Natural killer cell treated with Interleukin-12 subunit alpha and Interleukin-12 subunit beta and Interleukin-15 and Interleukin-18, amount 100 ng/mL, for 72 hours (primary cell): ENCODE data around the gene TGFB1. TPM values are rescaled to one million over a fixed set of nuclear protein-coding genes. Genes with fewer than 3 reads are reported as not detected.
A peak's percentile ranks its signal among the peaks of the same experiment; 100 is the strongest.
"Not testable (repeated sequence)": the region's sequence is repeated elsewhere in the genome, so short reads cannot be mapped to it uniquely, and the experiment has no call there.

ENCODE experiments used
- ATAC-seq, 2 donors: fragments of 150-1000 bp; cut with Tn5 transposase in 1 of 2; sonication (Bioruptor Pico), chemical (Tn5 transposase) in 1 of 2; 2 replicates each; pipeline ENCODE4 v1.10.0; 2021
- DNase-seq: peaks from one replicate; pipeline ENCODE4 v3.0.0; 2022; ENCODE audit warnings: low spot score
- H3K27ac Mint-ChIP-seq, 2 donors: 1 replicate in 1 of 2; 2 replicates in 1 of 2; pipeline ENCODE4 v1.8.0; 2022; ENCODE audit warnings: mixed read lengths in 2 of 2, mild to moderate bottlenecking in 1 of 2, moderate library complexity in 1 of 2
- H3K27me3 Mint-ChIP-seq, 2 donors: 1 replicate in 1 of 2; 2 replicates in 1 of 2; pipeline ENCODE4 v1.8.0; 2022; ENCODE audit warnings: mixed read lengths in 2 of 2
- H3K36me3 Mint-ChIP-seq: one replicate; pipeline ENCODE4 v1.8.0; 2022; ENCODE audit warnings: mixed read lengths
- H3K4me1 Mint-ChIP-seq, 2 donors: 1 replicate in 1 of 2; 2 replicates in 1 of 2; pipeline ENCODE4 v1.8.0; 2022; ENCODE audit warnings: low read depth in 2 of 2, mixed read lengths in 2 of 2, mild to moderate bottlenecking in 1 of 2
- H3K4me3 Mint-ChIP-seq: one replicate; pipeline ENCODE4 v1.8.0; 2022; ENCODE audit warnings: mixed read lengths
- H3K9me3 Mint-ChIP-seq: 2 replicates; pipeline ENCODE4 v1.8.0; 2022; ENCODE audit warnings: mixed read lengths
- total RNA-seq, 2 donors: library from RNA; stranded (reverse); gene quantifications; one replicate each; pipeline ENCODE4 v1.2.3, GENCODE V29; 2022

TGFB1 gene
- total RNA-seq, 2 donors from 2014 or later, result 108 to 131 TPM

DNA sequence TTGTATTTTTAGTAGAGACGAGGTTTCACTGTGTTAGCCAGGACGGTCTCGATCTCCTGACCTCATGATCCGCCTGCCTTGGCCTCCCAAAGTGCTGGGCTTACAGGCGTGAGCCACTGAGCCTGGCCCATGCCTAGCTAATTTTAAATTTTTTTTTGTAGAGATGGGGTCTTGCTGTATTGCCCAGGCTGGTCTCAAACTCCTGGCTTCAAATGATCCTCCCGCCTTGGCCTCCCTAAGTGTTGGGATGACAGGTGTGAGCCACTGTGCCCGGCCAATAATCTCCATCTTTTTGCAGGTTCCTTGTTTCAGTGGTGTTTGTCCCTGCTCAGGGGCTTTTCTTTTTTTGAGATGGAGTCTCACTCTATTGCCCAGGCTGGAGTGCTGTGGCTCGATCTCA, 27.8 kb upstream of the TGFB1 start:
- H3K4me1 Mint-ChIP-seq, H3K4me3 Mint-ChIP-seq, H3K36me3 Mint-ChIP-seq, ATAC-seq, DNase-seq, H3K27ac Mint-ChIP-seq, H3K9me3 Mint-ChIP-seq, H3K27me3 Mint-ChIP-seq: not testable (repeated sequence)

DNA sequence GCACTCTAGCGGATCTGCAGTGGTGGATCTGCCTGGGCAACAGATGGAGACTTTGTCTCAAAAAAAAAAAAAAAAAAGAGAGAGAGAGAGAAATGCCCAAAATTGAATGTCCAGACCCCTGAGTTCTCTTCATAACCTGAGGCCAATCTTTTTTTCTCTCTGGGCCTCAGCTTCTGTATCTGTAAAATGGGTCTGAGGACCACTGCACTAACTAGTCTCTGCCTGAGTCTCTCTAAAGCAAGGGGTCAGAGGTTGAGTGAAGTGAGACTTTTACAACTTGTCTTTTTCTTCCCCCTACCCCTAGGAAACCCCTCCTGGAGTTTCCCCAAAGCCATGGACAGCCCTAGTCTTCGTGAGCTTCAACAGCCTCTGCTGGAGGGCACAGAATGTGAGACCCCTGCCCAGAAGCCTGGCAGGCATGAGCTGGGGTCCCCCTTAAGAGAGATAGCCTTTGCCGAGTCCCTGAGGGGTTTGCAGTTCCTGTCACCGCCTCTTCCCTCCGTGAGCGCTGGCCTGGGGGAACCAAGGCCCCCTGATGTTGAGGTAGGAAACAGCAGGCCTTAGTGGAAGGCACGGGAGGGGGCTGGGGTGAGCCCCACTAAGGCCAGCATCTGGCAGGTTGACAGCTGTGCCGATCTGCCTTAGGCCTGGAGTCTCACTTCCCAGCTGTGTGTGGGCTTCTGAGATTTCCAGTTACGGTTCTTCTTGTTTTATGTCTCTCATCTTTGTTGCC, 24.4 kb upstream of the TGFB1 start:
- Mint-ChIP-seq H3K27me3 (no peaks in the 10 kb centered on the region), H3K36me3 (no peaks in the 10 kb centered on the region), H3K27ac (no peak overlapping the region), H3K4me3 (no peak overlapping the region), H3K9me3 (no peaks in the 10 kb centered on the region), H3K4me1 (peaks cover 12 to 13% of the 10 kb centered on the region in 2 donors)
- DNase-seq, result no peak
- no peak for ATAC-seq

DNA sequence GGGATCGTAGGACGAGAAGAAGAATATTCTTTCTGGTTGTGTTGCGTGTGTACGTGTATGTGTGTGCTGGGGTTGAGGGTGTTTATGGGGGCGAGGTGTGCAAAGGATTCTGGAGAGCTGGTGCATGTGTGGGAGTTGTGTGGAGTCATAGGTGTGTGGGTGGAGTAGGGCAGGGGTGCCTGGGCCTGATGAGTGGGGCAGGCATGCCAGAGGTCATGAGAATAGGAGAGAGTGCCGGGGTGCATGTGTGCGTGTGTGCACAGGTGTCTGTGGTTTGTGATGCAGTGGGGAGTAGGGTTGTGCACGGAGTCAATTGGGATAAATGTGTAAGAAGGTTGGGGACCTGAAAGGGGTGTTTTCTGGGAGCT, 23.3 kb upstream of the TGFB1 start:
- H3K4me1 Mint-ChIP-seq, result peaks cover 12 to 13% of the 10 kb centered on the region in 2 donors
- no peaks in the 10 kb centered on the region for H3K36me3 Mint-ChIP-seq
- H3K4me3 Mint-ChIP-seq, result peak overlapping the region; percentile 84
- no peaks in the 10 kb centered on the region for H3K27me3 Mint-ChIP-seq
- H3K27ac Mint-ChIP-seq, result peak overlapping the region; percentile 8 to 42
- H3K9me3 Mint-ChIP-seq, result no peaks in the 10 kb centered on the region
- no peak for DNase-seq
- peak; percentile 50 to 59 for ATAC-seq

DNA sequence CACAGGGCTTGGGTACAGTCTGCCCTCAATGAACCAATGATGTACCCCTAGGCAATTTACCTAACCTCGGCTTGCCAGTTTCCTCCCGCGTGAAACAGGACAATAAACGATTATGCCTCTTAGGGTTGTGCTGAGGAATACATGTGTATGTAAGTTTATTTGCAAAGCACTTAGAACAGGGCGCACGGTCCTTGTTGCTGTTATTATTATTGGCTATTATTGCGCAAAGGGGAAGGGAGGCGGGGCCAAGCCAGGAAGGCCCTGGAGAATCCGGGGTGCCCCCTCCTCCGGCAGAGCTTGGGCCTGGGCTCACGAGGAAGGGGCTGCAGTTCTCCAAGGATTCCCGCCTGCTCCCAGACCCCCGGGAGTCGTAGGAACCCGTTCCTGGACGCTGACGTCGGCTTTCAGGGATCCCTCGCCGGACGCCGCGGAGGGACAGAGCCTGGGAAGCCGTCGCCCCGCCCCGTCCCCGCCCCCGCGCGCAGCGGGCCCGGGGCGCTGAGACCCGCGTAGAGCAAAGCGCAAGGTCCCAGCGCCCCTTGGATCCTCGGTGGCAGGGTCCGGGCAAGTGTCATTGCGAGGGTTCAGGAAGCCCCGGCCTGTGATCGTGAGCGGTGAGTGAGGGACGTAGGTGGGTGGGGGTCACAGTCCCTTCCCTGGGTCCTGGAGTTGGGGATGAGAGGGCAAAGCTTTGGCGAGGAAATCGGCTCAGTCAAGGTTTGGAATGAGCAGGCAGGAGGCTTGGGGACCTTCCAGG, 22.7 kb upstream of the TGFB1 start, which contains the start of gene TMEM91:
Gene TMEM91, plus strand, starts transcription at position 293 of the 757 bp plus-strand sequence. CDS start 1,777 bp downstream, outside the sequence.
- H3K27me3 Mint-ChIP-seq, result no peaks in the 10 kb centered on the region
- peak within 1 kb of the TSS; percentile 8 to 48 for H3K27ac Mint-ChIP-seq
- DNase-seq (no peak), ATAC-seq (peak; percentile 48 to 68)
- peaks cover 13 to 15% of the 10 kb centered on the region in 2 donors for H3K4me1 Mint-ChIP-seq
- H3K9me3 Mint-ChIP-seq, result no peaks in the 10 kb centered on the region
- peak within 1 kb of the TSS; percentile 84 for H3K4me3 Mint-ChIP-seq
- no peaks in the 10 kb centered on the region for H3K36me3 Mint-ChIP-seq

GRCh38 chr19:41373993-41374392, 20.3 kb upstream of the TGFB1 start:
- no peak overlapping the region for H3K27ac Mint-ChIP-seq
- ATAC-seq, result no peak
- no peak for DNase-seq
- no peaks in the 10 kb centered on the region for H3K9me3 Mint-ChIP-seq
- no peaks in the 10 kb centered on the region for H3K27me3 Mint-ChIP-seq
- no peaks in the 10 kb centered on the region for H3K36me3 Mint-ChIP-seq
- peaks cover 13 to 18% of the 10 kb centered on the region in 2 donors for H3K4me1 Mint-ChIP-seq
- H3K4me3 Mint-ChIP-seq, result no peak overlapping the region

GRCh38 chr19:41372501-41372900, 18.8 kb upstream of the TGFB1 start:
- no peaks in the 10 kb centered on the region for H3K27me3 Mint-ChIP-seq
- ATAC-seq (no peak), DNase-seq (no peak)
- no peaks in the 10 kb centered on the region for H3K9me3 Mint-ChIP-seq
- no peak overlapping the region for H3K27ac Mint-ChIP-seq
- H3K36me3 Mint-ChIP-seq, result no peaks in the 10 kb centered on the region
- H3K4me3 Mint-ChIP-seq, result no peak overlapping the region
- H3K4me1 Mint-ChIP-seq, result peaks cover 13 to 18% of the 10 kb centered on the region in 2 donors

- Mint-ChIP-seq H3K27ac (no peak overlapping the region), H3K36me3 (no peaks in the 10 kb centered on the region), H3K27me3 (no peaks in the 10 kb centered on the region), H3K4me3 (no peak overlapping the region), H3K4me1 (peaks cover 6 to 13% of the 10 kb centered on the region in 2 donors), H3K9me3 (no peaks in the 10 kb centered on the region)
- DNase-seq (no peak), ATAC-seq (no peak)
Observed at GRCh38 chr19:41371541-41371940, 17.8 kb upstream of the TGFB1 start.

DNA sequence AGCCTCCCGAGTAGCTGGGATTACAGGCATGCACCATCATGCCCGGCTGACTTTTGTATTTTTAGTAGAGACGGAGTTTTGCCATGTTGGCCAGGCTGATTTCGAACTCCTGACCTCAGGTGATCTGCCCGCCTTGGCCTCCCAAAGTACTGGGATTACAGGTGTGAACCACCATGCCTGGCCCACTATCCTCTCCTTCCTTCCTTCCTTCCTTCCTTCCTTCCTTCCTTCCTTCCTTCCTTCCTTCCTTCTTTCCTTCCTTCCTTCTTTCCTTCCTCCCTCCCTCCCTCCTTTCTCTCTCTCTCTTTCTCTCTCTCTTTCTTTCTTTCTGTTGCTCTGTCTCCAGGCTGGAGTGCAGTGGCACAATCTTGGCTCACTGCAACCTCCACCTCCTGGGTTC, 17.4 kb upstream of the TGFB1 start:
- ATAC-seq, H3K36me3 Mint-ChIP-seq, DNase-seq, H3K4me3 Mint-ChIP-seq, H3K27ac Mint-ChIP-seq, H3K9me3 Mint-ChIP-seq, H3K27me3 Mint-ChIP-seq: not testable (repeated sequence)
- H3K4me1 Mint-ChIP-seq, result peaks cover 4 to 15% of the 10 kb centered on the region in 2 donors

DNA sequence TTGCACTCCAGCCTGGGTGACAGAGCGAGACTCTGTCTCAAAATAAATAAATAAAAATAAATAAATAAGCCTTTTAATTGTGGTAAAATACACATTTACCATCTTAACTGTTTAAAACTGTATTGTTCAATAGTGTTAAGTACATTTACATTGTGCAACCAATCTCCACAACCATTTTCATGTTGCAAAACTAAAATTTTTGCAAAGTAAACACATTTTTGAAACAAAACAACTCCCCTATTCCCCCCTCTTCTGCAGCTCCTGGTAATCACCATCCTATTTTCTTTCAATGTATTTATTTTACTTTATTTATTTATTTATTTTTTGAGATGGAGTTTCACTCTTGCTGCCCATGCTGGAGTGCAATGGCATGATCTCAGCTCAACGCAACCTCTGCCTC, 16.0 kb upstream of the TGFB1 start:
- Mint-ChIP-seq H3K27me3 (no peaks in the 10 kb centered on the region), H3K4me3 (no peak overlapping the region), H3K27ac (no peak overlapping the region), H3K4me1 (peaks cover 0 to 12% of the 10 kb centered on the region in 2 donors), H3K9me3 (no peaks in the 10 kb centered on the region), H3K36me3 (no peaks in the 10 kb centered on the region)
- DNase-seq (no peak), ATAC-seq (no peak)

DNA sequence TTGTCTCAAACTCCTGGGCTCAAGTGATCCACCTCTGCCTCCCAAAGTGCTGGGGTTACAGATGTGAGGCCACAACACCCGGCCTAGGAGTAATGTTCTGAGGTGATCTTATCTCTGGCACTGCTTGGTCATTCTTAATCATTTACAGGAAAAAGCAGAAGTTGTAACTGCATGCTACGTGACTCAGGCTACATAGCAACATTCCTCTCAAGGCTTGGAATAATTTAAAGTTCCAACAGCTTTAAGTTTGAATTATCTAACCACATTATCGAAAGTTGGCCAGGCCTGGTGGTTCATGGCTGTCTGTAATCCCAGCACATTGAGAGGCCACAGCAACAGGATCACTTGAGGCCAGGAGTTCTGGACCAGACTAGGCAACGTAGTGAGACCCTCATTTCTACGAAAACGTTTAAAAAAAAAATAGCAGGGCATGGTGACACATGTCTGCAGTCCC, 14.2 kb upstream of the TGFB1 start:
- no peaks in the 10 kb centered on the region for H3K27me3 Mint-ChIP-seq
- no peak overlapping the region for H3K4me3 Mint-ChIP-seq
- no peak overlapping the region for H3K27ac Mint-ChIP-seq
- DNase-seq (no peak), ATAC-seq (no peak)
- H3K9me3 Mint-ChIP-seq, result no peaks in the 10 kb centered on the region
- peaks cover 12 to 19% of the 10 kb centered on the region in 2 donors for H3K4me1 Mint-ChIP-seq
- H3K36me3 Mint-ChIP-seq, result no peaks in the 10 kb centered on the region

DNA sequence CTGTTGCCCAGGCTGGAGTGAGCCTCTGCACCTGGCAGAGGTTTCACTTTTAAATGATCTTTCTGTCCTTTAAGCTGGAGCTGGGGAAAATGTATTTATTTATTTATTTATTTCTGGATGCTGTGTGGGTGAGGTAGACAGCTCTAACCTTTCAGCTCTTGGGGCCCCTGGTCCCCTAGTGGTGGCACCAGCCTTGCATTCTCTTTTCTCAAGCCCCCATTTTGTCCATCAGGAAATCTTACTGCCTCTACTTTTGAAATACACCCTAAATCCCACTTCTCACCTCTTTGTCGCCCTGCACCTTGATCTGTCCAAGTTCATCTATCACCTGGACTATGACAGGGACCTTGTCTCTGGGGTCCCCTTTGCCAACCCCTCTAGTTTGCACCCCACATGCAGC, 12.4 kb upstream of the TGFB1 start:
- peaks cover 12 to 18% of the 10 kb centered on the region in 2 donors for H3K4me1 Mint-ChIP-seq
- no peaks in the 10 kb centered on the region for H3K9me3 Mint-ChIP-seq
- ATAC-seq, result no peak
- H3K4me3 Mint-ChIP-seq, result peak overlapping the region; percentile 52
- no peak for DNase-seq
- H3K27ac Mint-ChIP-seq, result peak overlapping the region; percentile 18 to 45
- no peaks in the 10 kb centered on the region for H3K36me3 Mint-ChIP-seq
- H3K27me3 Mint-ChIP-seq, result no peaks in the 10 kb centered on the region

DNA sequence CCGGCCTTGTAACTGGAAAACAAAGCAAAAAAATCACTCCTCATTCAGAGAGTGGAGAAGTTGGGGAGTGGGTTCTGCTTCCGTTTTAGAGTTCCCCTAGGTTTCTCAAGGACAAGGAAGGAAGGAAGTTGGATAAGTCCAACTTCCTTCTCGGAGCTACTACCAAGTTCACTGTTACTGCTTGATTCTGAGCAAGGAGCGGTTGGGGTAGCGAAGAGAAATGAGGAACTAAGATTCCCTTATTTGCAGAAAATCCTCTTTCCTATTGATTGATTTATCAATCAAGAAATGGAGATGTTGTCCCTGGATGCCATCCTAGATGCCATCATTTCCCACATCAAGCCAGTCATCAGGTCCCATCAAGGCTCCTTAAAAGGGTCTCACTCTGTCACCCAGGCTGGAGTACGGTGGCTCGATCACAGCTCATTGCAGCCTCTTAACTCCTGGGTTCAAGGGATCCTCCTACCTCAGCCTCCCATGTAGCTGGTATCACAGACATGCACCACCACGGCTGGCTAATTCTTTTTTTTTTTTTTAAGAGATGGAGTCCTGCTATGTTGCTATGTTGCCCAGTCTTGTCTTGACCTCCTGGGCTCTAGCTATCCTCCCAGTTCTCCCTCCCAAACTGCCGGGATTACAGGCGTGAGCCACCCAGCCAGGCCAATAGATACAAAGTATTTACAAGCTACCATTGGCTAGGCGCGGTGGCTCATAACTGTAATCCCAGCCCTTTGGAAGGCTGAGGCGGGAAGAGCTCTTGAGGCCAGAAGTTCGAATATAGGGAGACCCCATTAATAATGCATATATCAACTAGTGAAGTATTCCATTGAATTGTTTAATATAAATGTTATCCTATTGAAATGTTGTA, 11.0 kb upstream of the TGFB1 start:
- H3K9me3 Mint-ChIP-seq, result no peaks in the 10 kb centered on the region
- H3K27ac Mint-ChIP-seq, result peak overlapping the region; percentile 97 to 98
- H3K36me3 Mint-ChIP-seq, result no peaks in the 10 kb centered on the region
- H3K27me3 Mint-ChIP-seq, result no peaks in the 10 kb centered on the region
- no peak for ATAC-seq
- H3K4me1 Mint-ChIP-seq, result peaks cover 12 to 18% of the 10 kb centered on the region in 2 donors
- peak overlapping the region; percentile 97 for H3K4me3 Mint-ChIP-seq
- DNase-seq, result no peak

DNA sequence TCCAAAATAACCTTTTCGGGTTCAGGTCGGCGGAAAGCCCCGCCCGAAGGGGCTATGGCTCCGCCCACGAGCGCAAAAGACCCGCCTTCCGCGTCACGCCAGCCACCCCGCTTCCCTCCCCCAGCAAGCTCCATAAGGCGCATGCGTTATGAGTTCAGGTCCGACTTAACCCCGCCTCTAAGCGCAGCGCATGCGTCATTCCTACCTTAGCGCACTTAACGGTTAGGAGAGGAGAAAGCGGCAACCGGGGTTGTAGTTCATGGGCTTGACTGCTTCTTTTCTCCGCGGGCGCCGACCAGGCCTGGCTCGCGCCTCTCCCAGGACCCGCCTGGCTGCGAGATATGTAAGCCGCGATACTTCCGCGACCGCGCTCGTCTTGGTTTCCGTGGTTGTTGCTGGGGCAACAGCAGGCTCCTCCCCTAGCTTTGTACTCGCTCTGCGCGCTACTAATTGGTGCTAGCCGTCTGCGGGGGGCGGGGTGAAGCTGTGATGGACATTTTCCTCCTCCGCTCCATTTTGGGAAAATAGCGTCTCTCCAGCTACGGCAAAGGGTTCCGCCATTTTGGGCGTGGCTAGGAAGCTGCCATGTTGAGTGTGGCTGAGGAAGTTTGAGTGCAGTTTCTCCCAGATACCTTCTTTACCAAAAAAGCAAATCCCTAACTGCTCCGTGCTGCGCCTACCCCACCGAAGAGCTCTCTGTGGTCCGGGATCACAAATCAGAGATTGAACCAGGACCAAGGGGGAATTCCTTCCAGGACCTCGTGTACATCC, 10.2 kb upstream of the TGFB1 start, which contains the start of gene B9D2:
Gene B9D2, minus strand, starts transcription at position 397 of the 771 bp plus-strand sequence. CDS start 630 bp downstream, outside the sequence.
- DNase-seq (peak; percentile 98), ATAC-seq (peak; percentile 98)
- Mint-ChIP-seq H3K4me1 (peaks cover 12 to 18% of the 10 kb centered on the region in 2 donors), H3K36me3 (no peaks in the 10 kb centered on the region), H3K27me3 (no peaks in the 10 kb centered on the region), H3K4me3 (peak within 1 kb of the TSS; percentile 97), H3K27ac (peak within 1 kb of the TSS; percentile 97 to 98), H3K9me3 (no peaks in the 10 kb centered on the region)
